Activated T-helper 1 cell treated with Interleukin-2 at 50 U/mL for 16 hours (primary cell): ENCODE measurements around the gene ARL5A.
"Not testable (repeated sequence)": the region's sequence is repeated elsewhere in the genome, so short reads cannot be mapped to it uniquely, and the experiment has no call there.

Source experiments
- DNase-seq: peaks from one replicate; pipeline ENCODE4 v3.0.0-alpha.2; 2020; ENCODE audit warnings: low read depth

Gene ARL5A

GRCh38 chr2:151795646-151796240 is 32.5 kb downstream of the ARL5A start:
- DNase-seq: no peak

DNA sequence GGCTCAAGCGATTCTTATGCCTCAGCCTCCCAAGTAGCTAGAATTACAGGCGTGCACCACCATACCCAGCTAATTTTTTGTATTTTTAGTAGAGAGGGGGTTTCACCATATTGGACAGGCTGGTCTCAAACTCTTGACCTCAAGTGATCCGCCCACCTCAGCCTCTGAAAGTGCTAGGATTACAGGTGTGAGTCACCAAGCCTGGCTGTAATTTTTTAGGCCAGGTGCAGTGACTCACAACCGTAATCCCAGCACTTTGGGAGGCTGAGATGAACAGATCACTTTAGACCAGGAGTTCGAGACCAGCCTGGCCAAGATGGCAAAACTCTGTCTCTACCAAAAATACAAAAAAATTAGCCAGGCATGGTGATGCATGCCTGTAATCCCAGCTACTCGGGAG is 33.8 kb downstream of the ARL5A start:
- DNase-seq: not testable (repeated sequence)

GRCh38 chr2:151793123-151793522 is 35.1 kb downstream of the ARL5A start:
- DNase-seq: no peak

DNA sequence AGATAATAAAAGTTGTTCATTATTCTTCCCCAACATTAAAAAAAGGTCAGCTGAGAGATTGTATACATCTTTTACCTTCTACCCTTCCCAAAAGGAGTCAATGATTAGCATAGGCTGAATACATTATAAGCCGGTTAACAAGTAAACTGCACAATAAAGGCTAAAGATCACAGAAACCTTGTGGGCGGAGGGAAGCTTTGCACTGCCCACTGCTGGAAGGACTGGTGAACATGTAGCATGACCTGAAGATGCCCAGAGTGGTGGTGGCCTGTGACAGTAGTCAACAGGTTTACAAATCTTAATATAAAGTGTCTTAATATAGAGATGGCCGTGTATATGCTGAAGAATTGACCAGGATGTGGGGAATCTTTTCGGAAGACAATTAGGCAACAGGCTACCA is 35.6 kb downstream of the ARL5A start:
- DNase-seq: no peak

- no peak for DNase-seq
These were observed 36.7 kb downstream of the ARL5A start for GRCh38 chr2:151791545-151791944.

DNA sequence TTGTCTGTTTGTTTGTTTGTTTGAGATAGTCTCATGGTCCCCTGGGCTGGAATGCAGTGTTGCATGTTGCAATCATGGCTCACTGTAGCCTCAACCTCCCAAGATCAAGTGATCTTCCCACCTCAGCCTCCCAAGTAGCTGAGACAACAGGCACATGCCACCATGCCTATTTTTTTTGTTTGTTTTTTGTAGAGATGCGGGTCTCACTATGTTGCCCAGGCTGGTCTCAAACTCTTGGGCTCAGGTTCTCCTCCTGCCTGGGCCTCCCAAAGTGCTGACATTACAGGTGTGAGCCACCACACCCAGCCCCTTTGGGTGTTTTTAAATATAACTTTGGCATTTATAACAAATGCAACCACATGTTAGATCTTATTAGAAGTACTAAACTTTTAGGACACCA is 37.5 kb downstream of the ARL5A start:
- DNase-seq: no peak

DNA sequence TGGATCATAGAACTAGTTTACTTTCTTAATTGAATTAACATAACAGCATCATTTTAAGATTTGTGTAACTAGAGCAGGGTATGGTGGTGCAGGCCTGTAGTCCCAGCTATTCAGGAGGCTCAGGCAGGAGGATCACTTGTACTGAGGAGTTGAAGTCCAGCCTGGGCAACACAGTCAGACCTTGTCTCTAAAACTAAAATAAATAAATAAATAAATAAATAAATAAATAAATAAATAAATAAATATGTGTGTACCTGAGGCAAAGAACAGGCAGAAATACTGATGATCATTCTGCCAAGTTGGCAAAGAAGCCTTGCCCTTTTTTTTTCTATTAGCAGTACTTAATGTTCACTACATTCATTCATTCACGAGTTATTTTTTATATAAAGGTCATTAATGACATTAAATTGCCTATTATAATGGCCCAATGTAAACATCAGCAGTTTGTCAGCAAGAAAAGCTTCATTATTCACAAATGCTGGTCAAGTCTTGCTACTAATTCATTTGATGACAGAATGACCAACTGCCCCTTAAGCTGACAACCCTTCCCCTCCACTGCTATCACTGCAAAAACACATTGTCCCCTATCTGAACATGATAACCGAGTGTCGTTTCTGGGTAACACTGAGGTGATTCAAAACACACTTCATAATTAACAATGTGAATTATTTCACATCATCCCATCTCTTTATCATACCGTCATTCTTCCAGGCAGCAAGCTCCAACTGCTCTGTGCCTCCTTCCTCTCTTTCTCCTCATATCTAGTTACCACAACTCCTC is 39.0 kb downstream of the ARL5A start:
- DNase-seq: no peak

GRCh38 chr2:151786483-151786882 is 41.7 kb downstream of the ARL5A start:
- no peak for DNase-seq

DNA sequence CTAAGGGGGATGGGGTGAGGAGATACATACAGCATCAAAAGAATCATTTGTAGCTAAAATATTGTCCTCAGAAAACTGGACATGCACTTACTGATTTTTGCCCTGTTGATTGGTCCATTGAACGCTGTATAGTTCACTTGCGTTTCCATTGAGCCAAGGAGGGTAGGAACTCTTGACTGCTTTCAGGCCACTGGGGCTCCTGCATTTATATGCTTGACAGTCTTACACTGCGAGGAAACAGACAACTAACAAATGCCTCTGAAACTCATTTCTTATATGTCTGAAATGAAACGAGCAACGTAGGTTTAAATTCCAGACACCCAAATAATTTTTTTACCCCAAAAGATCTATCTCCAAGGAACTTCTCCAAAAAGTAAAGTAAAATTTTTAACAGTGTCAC is 42.1 kb downstream of the ARL5A start:
- DNase-seq: no peak

GRCh38 chr2:151783133-151783520 is 45.1 kb downstream of the ARL5A start:
- DNase-seq: no peak

DNA sequence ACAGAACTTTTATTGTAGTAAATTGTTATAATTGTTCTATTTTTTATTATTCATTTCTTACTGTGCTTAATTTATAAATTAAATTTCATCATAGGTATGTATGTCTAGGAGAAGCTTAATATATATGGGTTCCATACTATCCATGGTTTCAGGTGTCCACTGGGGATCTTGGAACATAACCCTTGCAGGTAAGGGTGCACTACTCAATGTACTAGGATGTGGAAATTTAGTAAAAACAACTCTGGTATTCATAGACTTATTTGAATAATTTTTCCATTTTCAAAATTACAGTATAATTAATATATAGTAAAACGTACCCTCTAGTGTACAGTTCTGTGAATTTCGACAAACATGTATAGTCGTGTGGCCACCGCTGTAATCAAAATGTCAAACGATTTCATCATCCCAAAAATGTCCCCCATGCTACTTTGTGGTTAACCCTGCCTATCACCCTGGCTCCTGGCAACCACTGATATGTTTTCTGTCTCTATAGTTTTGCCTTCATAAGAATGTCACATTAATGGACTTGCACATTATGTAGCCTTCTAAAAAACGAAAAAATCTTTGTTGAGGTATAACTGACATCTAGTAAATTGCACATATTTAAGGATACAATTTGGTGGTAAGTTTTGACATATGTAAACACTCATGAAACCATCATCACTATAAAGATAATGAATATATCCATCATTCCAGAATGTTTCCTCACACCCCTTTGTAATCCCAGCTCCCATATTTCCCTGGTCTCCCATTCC is 45.7 kb downstream of the ARL5A start:
- DNase-seq: no peak

- no peak for DNase-seq
These were observed 46.6 kb downstream of the ARL5A start for GRCh38 chr2:151781642-151782041.

GRCh38 chr2:151780938-151781337 is 47.3 kb downstream of the ARL5A start:
- DNase-seq: no peak

DNA sequence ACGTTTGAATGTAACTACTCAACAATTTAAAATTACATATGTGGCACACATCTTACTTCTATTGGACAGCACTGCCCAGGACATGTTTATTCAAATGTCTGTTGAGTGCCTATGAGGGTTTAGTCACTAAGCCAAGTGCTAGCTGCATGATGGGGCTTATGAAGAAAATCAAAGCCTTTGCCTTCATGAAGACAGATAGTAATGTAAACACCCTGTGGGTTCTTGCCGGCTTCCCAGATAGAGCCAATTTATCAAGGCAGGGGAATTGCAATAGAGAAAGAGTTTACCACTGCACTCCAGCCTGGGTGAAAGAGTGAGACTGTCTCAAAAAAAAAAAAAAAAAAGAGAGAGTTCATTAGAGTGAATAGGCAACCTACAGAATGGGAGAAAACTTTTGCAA is 50.3 kb downstream of the ARL5A start:
- no peak for DNase-seq

DNA sequence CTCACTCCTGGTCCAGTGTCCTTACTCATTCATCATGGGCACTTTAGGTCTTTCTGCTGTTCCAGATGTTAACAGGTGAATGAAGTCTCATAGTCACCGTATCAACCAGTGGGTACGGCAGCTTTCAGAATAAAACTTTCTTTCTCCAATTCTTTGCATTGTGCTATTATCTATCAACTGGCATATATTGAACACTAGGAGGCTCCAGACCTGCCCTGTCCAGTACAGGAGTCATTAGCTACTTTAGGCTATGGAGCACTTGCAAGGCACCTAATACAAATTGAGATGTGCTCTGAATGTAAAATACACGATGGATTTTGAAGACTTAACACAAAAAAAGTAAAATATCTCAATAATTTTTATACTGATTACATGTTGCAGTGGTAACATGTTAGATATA is 50.7 kb downstream of the ARL5A start:
- no peak for DNase-seq

DNA sequence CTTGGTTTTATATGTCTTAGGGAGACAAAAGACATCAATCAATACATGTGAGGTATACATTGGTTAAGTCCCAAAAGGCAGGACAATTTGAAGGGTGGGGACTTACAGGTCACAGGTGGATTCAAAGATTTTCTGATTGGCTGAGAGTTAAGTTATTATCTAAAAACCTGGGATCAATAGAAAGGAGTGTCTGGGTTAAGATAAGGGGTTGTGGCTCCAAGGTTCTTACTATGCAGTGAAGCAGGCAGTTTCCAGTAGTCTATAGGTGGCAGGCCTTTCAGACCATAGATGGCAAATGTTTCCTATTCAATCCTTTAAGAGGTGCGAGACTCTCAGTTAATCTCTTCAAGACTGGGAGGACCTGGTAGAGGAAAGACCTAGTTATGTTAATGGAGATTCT is 51.9 kb downstream of the ARL5A start:
- DNase-seq: no peak

DNA sequence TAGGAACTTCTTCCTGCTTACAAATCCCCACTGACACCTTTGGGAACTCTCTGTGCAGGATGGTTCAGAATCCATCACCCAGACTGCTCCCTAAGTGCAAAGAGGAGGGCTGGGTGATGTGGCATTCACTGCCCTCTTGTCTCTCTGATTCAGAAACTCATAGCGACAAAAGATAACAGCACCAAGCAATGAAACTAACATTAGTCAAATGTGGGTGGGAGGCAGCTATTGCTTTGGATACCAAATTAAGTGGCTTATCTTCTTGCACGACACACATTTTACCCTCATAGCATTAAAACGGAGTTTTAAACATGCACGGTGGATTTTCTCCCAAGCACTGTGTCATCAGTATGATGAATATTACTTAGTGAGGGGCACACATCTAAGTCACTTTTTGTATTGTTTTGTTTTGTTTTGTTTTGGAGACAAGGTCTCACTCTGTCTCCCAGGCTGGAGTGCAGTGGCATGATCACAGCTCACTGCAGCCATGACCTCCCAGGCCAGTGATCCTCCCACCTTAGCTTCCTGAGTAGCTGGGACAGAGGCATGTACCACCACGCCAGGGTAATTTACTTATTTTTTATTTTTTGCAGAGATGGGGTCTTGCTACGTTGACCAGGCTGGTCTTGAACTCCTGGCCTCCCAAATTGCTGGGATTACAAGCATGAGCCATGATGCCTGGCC is 53.0 kb downstream of the ARL5A start:
- no peak for DNase-seq

- no peak for DNase-seq
These were observed 53.7 kb downstream of the ARL5A start for GRCh38 chr2:151774506-151774905.

DNA sequence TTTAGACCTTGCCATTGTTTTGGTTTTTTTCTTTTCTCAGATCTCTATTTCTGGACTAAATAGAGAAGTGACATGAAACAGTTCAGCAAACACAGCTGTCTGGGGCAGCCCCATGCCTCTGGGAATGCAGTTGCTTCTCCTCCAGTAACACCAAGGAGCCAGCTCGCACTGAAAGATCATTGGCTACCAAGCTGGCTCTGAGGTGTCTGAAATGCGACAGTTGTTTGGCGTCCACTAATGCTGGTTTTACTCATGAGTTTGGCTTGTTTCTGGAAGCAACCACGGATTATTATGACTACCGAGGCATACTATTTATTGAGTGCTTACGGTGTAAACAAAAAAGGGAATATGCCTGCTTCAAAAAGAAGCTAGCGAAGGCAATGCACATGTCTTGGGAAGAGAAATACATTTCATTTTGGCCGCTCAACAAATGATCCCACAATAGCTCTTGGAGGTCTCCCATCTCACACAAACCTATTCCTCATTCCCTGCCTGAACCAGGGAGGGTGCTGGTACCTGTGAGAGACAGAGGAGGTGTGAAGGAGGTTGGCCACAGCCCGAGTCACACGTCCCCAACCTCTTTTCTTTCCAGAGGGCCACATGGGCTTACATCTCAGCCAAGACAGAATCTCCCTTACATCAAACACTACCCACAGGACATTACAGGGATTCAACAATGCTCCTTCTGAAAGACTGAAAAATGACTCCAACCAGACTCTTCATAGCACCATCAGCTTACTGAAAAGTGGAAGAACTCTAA is 56.4 kb downstream of the ARL5A start:
- no peak for DNase-seq

DNA sequence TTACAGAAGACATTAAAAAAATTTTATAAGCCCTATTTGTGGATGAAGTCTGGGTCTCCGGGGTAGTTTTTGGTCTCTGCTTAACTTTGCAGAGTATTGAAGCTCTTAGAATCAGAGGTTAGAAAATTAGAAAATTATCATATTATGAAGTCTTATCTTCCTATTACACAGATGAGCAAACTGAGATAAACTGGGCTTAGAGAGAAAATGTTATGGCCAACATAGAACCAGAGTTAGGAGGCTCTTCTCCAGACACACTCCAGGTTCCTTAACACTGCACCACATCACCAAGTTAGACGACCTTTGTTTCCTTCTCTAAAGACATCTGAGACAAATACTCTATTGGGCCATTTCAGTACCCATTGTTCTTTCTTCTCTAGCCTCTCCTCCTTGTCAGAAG is 57.2 kb downstream of the ARL5A start:
- DNase-seq: no peak

DNA sequence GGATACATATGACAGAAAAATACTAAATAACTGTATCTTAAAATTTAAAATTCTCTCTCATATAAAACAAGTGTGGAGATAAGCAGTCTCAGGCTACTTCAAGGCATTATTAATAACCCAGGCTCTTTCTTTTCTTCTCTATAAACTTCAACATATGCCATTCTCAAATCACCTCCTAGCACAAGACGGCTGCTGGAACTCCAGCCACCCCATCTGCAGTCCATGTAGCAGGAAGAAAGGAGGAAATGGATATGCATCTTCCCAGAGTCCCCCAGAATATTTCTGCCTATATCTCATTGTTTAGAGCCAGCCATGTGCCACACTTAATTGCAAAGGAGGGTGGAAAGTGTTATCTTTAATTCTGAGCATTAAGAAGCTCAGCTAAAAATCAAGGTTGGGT is 58.6 kb downstream of the ARL5A start:
- no peak for DNase-seq

GRCh38 chr2:151767536-151767935 is 60.7 kb downstream of the ARL5A start:
- DNase-seq: no peak
